HG03521 (cell line): Measurements from ENCODE around the gene CD4.

Source experiments
- ATAC-seq: cut with Tn5 transposase; IDR thresholded peaks from one replicate; pipeline ENCODE4 v1.9.1; 2021; ENCODE audit warnings: mild to moderate bottlenecking, moderate library complexity; ENCODE audit not compliant: unreplicated experiment

The CD4 gene

GRCh38 chr12:6809056-6809455 is 19.7 kb downstream of the CD4 start:
- ATAC-seq, result no peak

- ATAC-seq, result no peak
Observed at GRCh38 chr12:6810758-6811157, 21.4 kb downstream of the CD4 start.

DNA sequence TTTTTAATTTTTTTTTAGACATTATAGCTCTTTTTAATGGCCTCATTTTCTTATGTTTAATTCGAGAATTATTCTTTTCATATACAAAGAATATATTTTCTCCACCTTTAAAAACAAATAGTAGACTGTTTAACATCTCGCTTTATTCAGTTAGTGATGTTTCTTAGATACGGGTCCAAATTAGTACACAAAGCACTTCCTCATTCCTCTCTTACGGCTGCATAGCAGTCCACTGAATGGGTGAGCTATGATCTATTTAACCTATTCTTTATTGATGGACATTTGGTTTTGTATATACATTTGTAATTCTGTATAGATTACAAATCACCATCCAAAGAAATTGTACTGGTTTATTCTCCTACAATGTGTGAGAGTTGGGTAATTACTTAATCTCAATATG is 24.0 kb downstream of the CD4 start:
- no peak for ATAC-seq

- no peak for ATAC-seq
Observed at GRCh38 chr12:6816598-6816997, 27.3 kb downstream of the CD4 start.

- no peak for ATAC-seq
Observed at GRCh38 chr12:6817098-6817497, 27.8 kb downstream of the CD4 start.

GRCh38 chr12:6817662-6818157 is 28.4 kb downstream of the CD4 start:
- no peak for ATAC-seq

- ATAC-seq, result no peak
Observed at GRCh38 chr12:6818222-6818621, 28.9 kb downstream of the CD4 start.

GRCh38 chr12:6818645-6819044 is 29.3 kb downstream of the CD4 start:
- ATAC-seq, result no peak

DNA sequence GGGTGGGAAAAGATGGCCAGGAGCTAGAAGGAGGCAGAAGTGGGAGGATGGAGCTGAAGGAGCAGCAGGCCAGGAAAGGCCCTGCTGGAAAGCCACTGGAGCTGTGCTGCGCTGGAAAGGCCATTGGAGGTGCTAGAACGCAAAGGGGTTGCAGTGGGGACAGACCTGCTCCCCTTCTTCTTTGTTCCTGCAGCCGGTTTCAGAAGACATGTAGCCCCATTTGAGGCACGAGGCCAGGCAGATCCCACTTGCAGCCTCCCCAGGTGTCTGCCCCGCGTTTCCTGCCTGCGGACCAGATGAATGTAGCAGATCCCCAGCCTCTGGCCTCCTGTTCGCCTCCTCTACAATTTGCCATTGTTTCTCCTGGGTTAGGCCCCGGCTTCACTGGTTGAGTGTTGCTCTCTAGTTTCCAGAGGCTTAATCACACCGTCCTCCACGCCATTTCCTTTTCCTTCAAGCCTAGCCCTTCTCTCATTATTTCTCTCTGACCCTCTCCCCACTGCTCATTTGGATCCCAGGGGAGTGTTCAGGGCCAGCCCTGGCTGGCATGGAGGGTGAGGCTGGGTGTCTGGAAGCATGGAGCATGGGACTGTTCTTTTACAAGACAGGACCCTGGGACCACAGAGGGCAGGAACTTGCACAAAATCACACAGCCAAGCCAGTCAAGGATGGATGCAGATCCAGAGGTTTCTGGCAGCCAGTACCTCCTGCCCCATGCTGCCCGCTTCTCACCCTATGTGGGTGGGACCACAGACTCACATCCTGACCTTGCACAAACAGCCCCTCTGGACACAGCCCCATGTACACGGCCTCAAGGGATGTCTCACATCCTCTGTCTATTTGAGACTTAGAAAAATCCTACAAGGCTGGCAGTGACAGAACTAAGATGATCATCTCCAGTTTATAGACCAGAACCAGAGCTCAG is 30.0 kb downstream of the CD4 start:
- ATAC-seq, result no peak

- no peak for ATAC-seq
Observed at GRCh38 chr12:6820166-6820565, 30.8 kb downstream of the CD4 start.

DNA sequence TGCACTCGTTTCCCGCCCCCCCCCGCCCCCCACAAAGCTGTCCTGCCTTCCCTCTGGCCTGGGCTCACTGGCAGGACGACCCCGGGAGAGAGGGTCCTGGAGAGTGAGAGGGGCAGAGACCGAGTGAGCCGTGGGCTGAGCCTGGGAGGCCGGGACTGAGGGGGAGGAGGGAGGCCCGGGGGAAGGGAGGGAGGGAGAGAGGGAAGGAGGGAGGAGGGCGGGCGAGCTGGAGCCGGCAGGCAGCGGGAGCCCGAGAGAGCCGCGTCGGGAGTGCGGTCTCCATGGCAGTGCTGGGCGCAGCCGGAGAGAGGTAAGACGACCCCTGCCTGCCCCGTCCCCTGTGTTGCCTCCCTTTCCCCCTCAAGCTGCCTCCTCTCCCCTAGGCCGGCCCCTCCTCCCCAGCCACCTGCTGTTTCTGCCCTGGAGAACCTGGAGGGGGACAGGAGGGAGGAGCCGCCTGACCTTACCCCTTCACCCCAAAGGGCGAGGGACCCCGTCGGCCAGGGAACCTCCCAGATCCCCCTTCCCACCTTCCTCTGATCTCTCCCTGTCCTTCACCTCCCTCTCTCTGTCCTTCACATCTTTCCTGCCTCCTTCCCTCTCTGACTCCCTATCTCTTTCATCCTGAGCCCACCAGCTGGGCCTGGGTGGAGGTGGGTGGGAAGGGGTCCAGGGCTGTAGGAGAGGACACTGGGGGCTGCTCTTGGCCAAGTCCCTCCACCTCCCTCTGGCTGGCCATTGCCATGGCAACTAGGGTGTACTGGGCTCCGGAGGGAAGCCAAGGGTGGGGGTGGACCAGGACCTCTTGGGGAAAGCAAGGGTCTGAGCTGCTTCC is 32.5 kb downstream of the CD4 start, which contains the start of gene GPR162:
Gene GPR162, plus strand, starts transcription at position 231 of the 835 bp plus-strand sequence. CDS start 2,078 bp downstream, outside the sequence.
- no peak for ATAC-seq

- ATAC-seq, result no peak
Observed at GRCh38 chr12:6822426-6823135, 33.3 kb downstream of the CD4 start.

GRCh38 chr12:6823182-6824084 is 34.1 kb downstream of the CD4 start:
- ATAC-seq, result no peak

DNA sequence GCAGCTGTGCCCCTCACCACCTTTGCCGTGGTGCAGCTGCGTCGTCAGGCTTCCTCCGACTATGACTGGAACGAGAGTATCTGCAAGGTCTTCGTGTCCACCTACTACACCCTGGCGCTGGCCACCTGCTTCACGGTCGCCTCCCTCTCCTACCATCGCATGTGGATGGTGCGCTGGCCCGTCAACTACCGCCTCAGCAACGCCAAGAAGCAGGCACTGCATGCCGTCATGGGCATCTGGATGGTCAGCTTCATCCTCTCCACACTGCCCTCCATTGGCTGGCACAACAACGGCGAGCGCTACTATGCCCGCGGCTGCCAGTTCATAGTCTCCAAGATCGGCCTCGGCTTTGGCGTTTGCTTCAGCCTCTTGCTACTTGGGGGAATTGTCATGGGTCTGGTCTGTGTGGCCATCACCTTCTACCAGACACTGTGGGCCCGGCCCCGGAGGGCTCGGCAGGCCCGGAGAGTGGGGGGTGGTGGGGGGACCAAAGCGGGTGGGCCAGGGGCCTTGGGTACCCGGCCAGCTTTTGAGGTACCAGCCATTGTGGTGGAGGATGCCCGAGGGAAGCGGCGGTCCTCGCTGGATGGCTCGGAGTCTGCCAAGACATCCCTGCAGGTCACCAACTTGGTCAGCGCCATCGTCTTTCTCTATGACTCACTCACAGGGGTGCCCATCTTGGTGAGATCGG is 34.9 kb downstream of the CD4 start:
- ATAC-seq, result no peak

- ATAC-seq, result no peak
Observed at GRCh38 chr12:6824901-6825381, 35.6 kb downstream of the CD4 start.

DNA sequence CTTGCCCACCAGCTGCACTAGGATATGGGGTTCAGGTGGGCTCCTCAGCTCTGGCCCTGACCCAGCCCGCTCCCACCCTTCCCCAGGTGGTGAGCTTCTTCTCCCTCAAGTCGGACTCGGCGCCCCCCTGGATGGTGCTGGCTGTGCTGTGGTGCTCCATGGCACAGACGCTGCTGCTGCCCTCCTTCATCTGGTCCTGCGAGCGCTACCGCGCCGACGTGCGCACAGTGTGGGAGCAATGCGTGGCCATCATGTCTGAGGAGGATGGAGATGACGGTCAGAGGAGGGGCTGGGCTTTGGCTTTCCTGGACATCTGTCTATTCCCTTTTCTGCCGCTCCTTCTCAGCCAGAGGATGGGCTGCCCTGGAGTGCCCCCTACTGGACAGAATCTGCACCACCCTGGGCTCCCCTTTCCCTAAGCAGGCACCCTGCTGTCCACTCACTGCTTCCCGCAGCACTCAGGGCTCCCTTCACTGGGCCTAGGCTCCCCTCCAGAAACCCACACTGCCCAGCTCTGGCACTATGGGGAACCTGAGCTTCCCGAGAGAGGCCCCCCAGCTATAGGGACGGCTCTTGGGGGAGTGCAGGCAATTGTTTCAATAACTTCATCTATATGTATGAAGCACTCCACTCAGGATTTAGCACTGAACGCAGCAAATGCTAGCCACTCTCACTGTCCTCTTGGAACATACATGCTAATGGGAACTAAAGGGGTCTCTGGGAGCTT is 36.2 kb downstream of the CD4 start:
- ATAC-seq, result no peak

GRCh38 chr12:6826125-6826733 is 36.9 kb downstream of the CD4 start:
- no peak for ATAC-seq
